H1 (cell line): Measurements from ENCODE around the gene C1S. TPM values are rescaled to one million over a fixed set of nuclear protein-coding genes. Genes with fewer than 3 reads are reported as not detected.

ENCODE experiments used
- polyA plus RNA-seq, 7 experiments: library from polyadenylated mRNA; depleted of rRNA in 3 of 7; stranded (reverse) in 5 of 7; unstranded in 2 of 7; fragments of >200 nt in 5 of 7; fragments of 200-250 nt in 2 of 7; gene quantifications; 1 replicate in 5 of 7; 2 replicates in 1 of 7; 4 replicates in 1 of 7; pipeline versions ENCODE4 v1.2.1 to v1.2.3, GENCODE V29; 2011 to 2013; ENCODE audit warnings: missing spikeins in 2 of 7, mixed read lengths in 2 of 7
- total RNA-seq: library from RNA; stranded (reverse); fragmentation: NEBNext Ultra II Directional; extraction: Animal tissue kit (Norgen Biotek cat#: 25700); gene quantifications from 2 replicates; pipeline ENCODE4 v1.2.1, GENCODE V29; 2021
- TF ChIP-seq, protein P1 (sequence below): fragments of 300-600 bp; sonication (generic); IDR thresholded peaks from 2 replicates; pipeline ENCODE4 v1.7.1; 2012; ENCODE audit warnings: low read length, moderate library complexity, mild to moderate bottlenecking, inconsistent platforms; ENCODE audit not compliant: insufficient replicate concordance

C1S gene
- total and polyA plus RNA-seq, 2 of the 8 experiments (the other 6 are each of a cell fraction or from before 2014, with no cell fraction given), result 4.4 to 7.3 TPM

DNA sequence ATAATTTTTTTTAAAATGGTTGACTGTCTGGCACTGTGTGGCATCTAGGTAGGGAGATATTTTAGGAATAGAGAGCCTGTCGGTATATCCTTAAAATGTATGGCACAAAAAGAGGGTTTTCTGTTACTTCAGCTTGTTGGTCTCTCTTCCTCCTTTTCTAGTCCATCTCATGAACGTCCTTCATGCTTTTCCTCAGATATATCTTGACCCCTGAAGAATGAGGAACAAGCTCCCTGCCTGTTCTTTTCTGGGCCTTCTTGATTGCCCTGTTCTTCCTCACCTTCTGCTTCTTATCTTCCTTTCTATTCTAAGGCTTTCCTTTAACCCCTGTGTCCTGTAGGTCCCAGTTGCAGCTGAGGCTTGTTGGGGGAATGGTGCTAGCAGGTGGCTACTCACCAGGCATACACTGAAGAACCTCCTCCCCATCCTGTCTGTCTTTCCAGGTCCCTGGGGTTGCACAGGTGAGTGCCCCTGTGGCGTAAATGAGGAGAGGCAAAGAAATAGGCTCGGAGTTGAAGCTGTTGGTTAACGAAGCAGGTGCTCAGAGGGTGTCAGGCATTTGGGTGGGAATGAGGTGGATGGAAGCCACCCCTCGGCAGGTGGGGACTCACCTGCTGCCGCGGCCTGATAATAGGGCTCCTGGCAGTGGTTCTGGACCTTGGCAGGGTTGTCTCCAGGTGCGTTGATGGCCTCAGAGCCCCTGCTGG lies 38.9 kb downstream of the C1S start (continued):
- TF ChIP-seq, protein P1, sequence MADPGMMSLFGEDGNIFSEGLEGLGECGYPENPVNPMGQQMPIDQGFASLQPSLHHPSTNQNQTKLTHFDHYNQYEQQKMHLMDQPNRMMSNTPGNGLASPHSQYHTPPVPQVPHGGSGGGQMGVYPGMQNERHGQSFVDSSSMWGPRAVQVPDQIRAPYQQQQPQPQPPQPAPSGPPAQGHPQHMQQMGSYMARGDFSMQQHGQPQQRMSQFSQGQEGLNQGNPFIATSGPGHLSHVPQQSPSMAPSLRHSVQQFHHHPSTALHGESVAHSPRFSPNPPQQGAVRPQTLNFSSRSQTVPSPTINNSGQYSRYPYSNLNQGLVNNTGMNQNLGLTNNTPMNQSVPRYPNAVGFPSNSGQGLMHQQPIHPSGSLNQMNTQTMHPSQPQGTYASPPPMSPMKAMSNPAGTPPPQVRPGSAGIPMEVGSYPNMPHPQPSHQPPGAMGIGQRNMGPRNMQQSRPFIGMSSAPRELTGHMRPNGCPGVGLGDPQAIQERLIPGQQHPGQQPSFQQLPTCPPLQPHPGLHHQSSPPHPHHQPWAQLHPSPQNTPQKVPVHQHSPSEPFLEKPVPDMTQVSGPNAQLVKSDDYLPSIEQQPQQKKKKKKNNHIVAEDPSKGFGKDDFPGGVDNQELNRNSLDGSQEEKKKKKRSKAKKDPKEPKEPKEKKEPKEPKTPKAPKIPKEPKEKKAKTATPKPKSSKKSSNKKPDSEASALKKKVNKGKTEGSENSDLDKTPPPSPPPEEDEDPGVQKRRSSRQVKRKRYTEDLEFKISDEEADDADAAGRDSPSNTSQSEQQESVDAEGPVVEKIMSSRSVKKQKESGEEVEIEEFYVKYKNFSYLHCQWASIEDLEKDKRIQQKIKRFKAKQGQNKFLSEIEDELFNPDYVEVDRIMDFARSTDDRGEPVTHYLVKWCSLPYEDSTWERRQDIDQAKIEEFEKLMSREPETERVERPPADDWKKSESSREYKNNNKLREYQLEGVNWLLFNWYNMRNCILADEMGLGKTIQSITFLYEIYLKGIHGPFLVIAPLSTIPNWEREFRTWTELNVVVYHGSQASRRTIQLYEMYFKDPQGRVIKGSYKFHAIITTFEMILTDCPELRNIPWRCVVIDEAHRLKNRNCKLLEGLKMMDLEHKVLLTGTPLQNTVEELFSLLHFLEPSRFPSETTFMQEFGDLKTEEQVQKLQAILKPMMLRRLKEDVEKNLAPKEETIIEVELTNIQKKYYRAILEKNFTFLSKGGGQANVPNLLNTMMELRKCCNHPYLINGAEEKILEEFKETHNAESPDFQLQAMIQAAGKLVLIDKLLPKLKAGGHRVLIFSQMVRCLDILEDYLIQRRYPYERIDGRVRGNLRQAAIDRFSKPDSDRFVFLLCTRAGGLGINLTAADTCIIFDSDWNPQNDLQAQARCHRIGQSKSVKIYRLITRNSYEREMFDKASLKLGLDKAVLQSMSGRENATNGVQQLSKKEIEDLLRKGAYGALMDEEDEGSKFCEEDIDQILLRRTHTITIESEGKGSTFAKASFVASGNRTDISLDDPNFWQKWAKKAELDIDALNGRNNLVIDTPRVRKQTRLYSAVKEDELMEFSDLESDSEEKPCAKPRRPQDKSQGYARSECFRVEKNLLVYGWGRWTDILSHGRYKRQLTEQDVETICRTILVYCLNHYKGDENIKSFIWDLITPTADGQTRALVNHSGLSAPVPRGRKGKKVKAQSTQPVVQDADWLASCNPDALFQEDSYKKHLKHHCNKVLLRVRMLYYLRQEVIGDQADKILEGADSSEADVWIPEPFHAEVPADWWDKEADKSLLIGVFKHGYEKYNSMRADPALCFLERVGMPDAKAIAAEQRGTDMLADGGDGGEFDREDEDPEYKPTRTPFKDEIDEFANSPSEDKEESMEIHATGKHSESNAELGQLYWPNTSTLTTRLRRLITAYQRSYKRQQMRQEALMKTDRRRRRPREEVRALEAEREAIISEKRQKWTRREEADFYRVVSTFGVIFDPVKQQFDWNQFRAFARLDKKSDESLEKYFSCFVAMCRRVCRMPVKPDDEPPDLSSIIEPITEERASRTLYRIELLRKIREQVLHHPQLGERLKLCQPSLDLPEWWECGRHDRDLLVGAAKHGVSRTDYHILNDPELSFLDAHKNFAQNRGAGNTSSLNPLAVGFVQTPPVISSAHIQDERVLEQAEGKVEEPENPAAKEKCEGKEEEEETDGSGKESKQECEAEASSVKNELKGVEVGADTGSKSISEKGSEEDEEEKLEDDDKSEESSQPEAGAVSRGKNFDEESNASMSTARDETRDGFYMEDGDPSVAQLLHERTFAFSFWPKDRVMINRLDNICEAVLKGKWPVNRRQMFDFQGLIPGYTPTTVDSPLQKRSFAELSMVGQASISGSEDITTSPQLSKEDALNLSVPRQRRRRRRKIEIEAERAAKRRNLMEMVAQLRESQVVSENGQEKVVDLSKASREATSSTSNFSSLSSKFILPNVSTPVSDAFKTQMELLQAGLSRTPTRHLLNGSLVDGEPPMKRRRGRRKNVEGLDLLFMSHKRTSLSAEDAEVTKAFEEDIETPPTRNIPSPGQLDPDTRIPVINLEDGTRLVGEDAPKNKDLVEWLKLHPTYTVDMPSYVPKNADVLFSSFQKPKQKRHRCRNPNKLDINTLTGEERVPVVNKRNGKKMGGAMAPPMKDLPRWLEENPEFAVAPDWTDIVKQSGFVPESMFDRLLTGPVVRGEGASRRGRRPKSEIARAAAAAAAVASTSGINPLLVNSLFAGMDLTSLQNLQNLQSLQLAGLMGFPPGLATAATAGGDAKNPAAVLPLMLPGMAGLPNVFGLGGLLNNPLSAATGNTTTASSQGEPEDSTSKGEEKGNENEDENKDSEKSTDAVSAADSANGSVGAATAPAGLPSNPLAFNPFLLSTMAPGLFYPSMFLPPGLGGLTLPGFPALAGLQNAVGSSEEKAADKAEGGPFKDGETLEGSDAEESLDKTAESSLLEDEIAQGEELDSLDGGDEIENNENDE, result no peak
